Smooth muscle cell (in vitro differentiated cells): ENCODE data around the gene NXPH4. TPM values are rescaled to one million over a fixed set of nuclear protein-coding genes. Genes with fewer than 3 reads are reported as not detected.
A peak's percentile ranks its signal among the peaks of the same experiment; 100 is the strongest.

Experiments
- DNase-seq: peaks from one replicate; lab custom pipeline; 2025; ENCODE audit not compliant: unreplicated experiment; lab: John Stamatoyannopoulos, UW
- H2AFZ ChIP-seq: fragments of 200-600 bp; sonication (generic); 2 replicates; pipeline ENCODE4 v1.6.0; 2016; ENCODE audit warnings: antibody characterized with exemption, low read depth, mild to moderate bottlenecking
- H3F3A ChIP-seq: fragments of 200-600 bp; sonication (generic); 2 replicates; pipeline ENCODE4 v1.6.0; 2017; ENCODE audit warnings: antibody characterized with exemption, low read depth
- H3K27ac ChIP-seq: fragments of 200-600 bp; sonication (generic); 2 replicates; pipeline ENCODE4 v1.5.1; 2016; ENCODE audit warnings: low read depth, mild to moderate bottlenecking
- H3K27me3 ChIP-seq: fragments of 200-600 bp; sonication (generic); 2 replicates; pipeline ENCODE4 v1.6.1; 2016; ENCODE audit warnings: low read depth, mild to moderate bottlenecking
- H3K36me3 ChIP-seq: fragments of 200-600 bp; sonication (generic); 2 replicates; pipeline ENCODE4 v1.5.1; 2016; ENCODE audit warnings: low read depth
- H3K4me1 ChIP-seq: fragments of 200-600 bp; sonication (generic); 2 replicates; pipeline ENCODE4 v1.5.1; 2016; ENCODE audit warnings: low read depth
- H3K4me2 ChIP-seq: fragments of 200-600 bp; sonication (generic); 2 replicates; pipeline ENCODE4 v1.6.0; 2016; ENCODE audit warnings: mild to moderate bottlenecking
- H3K4me3 ChIP-seq: fragments of 200-600 bp; sonication (generic); 2 replicates; pipeline ENCODE4 v1.5.1; 2016; ENCODE audit warnings: mild to moderate bottlenecking
- H3K79me2 ChIP-seq: fragments of 200-600 bp; sonication (generic); 2 replicates; pipeline ENCODE4 v1.6.0; 2016; ENCODE audit warnings: low read depth, mild to moderate bottlenecking
- H3K9ac ChIP-seq: fragments of 200-600 bp; sonication (generic); 2 replicates; pipeline ENCODE4 v1.6.0; 2016; ENCODE audit warnings: low read depth
- H3K9me3 ChIP-seq: fragments of 200-600 bp; sonication (generic); replicated peaks from 2 replicates; pipeline ENCODE4 v1.5.1; 2016; ENCODE audit warnings: low read depth
- H4K20me1 ChIP-seq: fragments of 200-600 bp; sonication (generic); 2 replicates; pipeline ENCODE4 v1.6.0; 2016; ENCODE audit warnings: low read depth
- WGBS: methylation state at CpG from one replicate; pipeline ENCODE4 v1.1.7; 2016; ENCODE audit warnings: low lambda C conversion rate; 5-methylcytosine and 5-hydroxymethylcytosine counted together
- polyA plus RNA-seq: library from polyadenylated mRNA; unstranded; fragments of >200 nt; fragmentation: Nextera tagmentation; extraction: Ambion mirVana; gene quantifications from 2 replicates; pipeline ENCODE4 v1.2.1, GENCODE V29; 2016
- total RNA-seq: library from RNA; depleted of rRNA; stranded (reverse); fragments of >200 nt; gene quantifications from 2 replicates; pipeline ENCODE4 v1.2.3, GENCODE V29; 2014
- TF ChIP-seq, protein P1 (sequence below): fragments of 200-600 bp; sonication (generic); IDR thresholded peaks from 2 replicates; pipeline ENCODE4 v1.5.1; 2017; ENCODE audit warnings: borderline replicate concordance, mild to moderate bottlenecking, antibody characterized with exemption; ENCODE audit not compliant: insufficient read depth, poor library complexity, severe bottlenecking

NXPH4 gene
- total and polyA plus RNA-seq, 2 experiments from 2014 or later: 3.9 to 10.7 TPM

DNA sequence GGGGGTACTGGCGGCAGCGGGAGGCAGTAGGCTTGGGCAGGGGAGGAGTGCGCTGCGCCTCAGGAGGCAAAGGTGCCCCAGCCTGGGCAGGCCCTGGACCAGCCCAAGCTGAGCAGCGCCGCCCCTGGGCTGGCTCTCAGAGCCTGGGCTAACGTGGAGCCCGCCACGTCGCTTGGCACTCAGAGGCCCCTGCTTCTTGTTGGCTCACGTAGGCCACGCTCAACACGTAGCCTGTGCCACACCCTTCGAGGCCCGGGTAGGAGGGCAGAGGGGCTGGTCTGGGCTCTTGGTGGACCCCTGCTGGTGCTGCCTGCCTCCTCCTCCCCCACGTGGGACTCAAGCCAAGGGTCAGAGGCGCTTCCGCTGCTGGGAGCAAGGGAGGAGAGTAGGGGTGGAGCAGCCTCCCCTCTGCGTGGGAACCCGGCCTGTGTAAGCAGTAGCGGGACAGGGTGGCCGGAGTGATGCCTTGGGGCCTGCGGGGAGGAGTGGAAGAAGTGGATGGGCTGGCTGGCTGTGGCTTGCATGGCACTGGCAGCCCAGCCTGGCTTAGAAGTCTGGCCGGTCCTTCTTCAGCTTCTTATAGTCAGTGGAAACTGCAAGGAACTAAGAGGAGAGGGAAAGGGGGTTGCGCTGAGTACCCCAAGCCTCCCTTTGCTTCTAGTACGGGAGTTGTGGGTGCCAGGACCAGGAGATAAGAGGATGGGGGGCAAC is 18.6 kb downstream of the NXPH4 start:
- Histone ChIP-seq H3K27ac (no peak overlapping the region), H3F3A (peaks cover 38% of the 10 kb centered on the region), H3K4me2 (no peak overlapping the region), H3K27me3 (no peaks in the 10 kb centered on the region), H3K36me3 (no peaks in the 10 kb centered on the region), H3K79me2 (peaks cover 13% of the 10 kb centered on the region), H3K4me1 (peaks cover 19% of the 10 kb centered on the region), H3K9ac (no peak overlapping the region), H4K20me1 (peaks cover 55% of the 10 kb centered on the region), H3K4me3 (no peak overlapping the region), H2AFZ (no peak overlapping the region), H3K9me3 (no peaks in the 10 kb centered on the region)
- TF ChIP-seq, protein P1, sequence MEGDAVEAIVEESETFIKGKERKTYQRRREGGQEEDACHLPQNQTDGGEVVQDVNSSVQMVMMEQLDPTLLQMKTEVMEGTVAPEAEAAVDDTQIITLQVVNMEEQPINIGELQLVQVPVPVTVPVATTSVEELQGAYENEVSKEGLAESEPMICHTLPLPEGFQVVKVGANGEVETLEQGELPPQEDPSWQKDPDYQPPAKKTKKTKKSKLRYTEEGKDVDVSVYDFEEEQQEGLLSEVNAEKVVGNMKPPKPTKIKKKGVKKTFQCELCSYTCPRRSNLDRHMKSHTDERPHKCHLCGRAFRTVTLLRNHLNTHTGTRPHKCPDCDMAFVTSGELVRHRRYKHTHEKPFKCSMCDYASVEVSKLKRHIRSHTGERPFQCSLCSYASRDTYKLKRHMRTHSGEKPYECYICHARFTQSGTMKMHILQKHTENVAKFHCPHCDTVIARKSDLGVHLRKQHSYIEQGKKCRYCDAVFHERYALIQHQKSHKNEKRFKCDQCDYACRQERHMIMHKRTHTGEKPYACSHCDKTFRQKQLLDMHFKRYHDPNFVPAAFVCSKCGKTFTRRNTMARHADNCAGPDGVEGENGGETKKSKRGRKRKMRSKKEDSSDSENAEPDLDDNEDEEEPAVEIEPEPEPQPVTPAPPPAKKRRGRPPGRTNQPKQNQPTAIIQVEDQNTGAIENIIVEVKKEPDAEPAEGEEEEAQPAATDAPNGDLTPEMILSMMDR: no peak
- no peak for DNase-seq
- WGBS: 60% methylated on average over 25 of the region's 26 CpGs

DNA sequence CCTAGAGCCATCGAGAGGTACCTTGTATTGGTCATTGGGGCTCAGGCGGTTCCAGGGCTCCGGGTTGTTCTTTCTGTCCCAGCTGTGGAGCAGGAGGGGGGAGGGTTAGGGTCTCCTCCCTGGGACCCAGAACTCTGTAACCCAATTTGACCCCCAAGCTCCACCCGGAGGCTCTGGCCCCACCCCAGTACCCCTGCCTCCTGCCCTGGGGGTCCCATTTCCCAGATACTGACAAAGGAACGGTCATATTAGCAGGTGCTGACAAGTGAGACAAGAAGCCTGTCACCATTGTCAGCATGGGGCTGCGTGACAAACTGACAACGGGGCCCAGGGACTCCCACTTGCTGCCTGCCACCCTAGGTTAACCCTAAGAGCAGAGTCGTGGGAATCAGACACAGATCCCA is 19.1 kb downstream of the NXPH4 start:
- H3K36me3 ChIP-seq: no peaks in the 10 kb centered on the region
- no peaks in the 10 kb centered on the region for H3K27me3 ChIP-seq
- WGBS: 80% methylated on average over 8 of the region's 8 CpGs
- H3F3A ChIP-seq: peaks cover 35% of the 10 kb centered on the region
- H3K27ac ChIP-seq: no peak overlapping the region
- peaks cover 7% of the 10 kb centered on the region for H3K79me2 ChIP-seq
- H3K4me3 ChIP-seq: no peak overlapping the region
- H4K20me1 ChIP-seq: peaks cover 52% of the 10 kb centered on the region
- TF ChIP-seq, protein P1: no peak
- H3K9ac ChIP-seq: no peak overlapping the region
- peaks cover 14% of the 10 kb centered on the region for H3K4me1 ChIP-seq
- peak overlapping the region; percentile 19 for H3K4me2 ChIP-seq
- H3K9me3 ChIP-seq: no peaks in the 10 kb centered on the region
- no peak overlapping the region for H2AFZ ChIP-seq
- no peak for DNase-seq

- H3K4me1 ChIP-seq: peaks cover 15% of the 10 kb centered on the region
- no peaks in the 10 kb centered on the region for H3K36me3 ChIP-seq
- no peak overlapping the region for H3K27ac ChIP-seq
- peaks cover 31% of the 10 kb centered on the region for H3F3A ChIP-seq
- DNase-seq: no peak
- no peak overlapping the region for H3K4me3 ChIP-seq
- peaks cover under 1% of the 10 kb centered on the region for H3K79me2 ChIP-seq
- TF ChIP-seq, protein P1: no peak
- H3K27me3 ChIP-seq: peaks cover 3% of the 10 kb centered on the region
- no peak overlapping the region for H2AFZ ChIP-seq
- H3K9me3 ChIP-seq: no peaks in the 10 kb centered on the region
- peaks cover 52% of the 10 kb centered on the region for H4K20me1 ChIP-seq
- H3K4me2 ChIP-seq: peak overlapping the region; percentile 44
- H3K9ac ChIP-seq: no peak overlapping the region
- WGBS: 43% methylated on average over 39 of the region's 40 CpGs
These were observed 19.8 kb downstream of the NXPH4 start for GRCh38 chr12:57236201-57236924.
